H1 (cell line): ENCODE data around the gene PAF1. TPM values are rescaled to one million over a fixed set of nuclear protein-coding genes. Genes with fewer than 3 reads are reported as not detected.

Source experiments
- CTCF ChIA-PET: fragments of 300-600 bp; sonication (Branson Sonifier 250); formaldehyde crosslinking; loops from one replicate; lab custom pipeline; 2021; ENCODE audit not compliant: partially characterized antibody; lab: Charles Lee
- POLR2A ChIA-PET: fragments of 300-600 bp; sonication (Branson Sonifier 250); formaldehyde crosslinking; loops from one replicate; lab custom pipeline; 2021; ENCODE audit warnings: inconsistent platforms; ENCODE audit not compliant: partially characterized antibody; lab: Charles Lee
- DNase-seq, 2 experiments: peaks; one replicate each; pipeline versions ENCODE4 v3.0.0 to v3.0.0-alpha.2; 2010 to 2022; ENCODE audit warnings: low spot score in 2 of 2, low read depth in 1 of 2, mixed read lengths in 1 of 2
- FAIRE-seq: peaks from 2 replicates; lab custom pipeline; 2011; peaks lifted over from hg19 to GRCh38; lab: Jason Lieb, UNC
- H2AFZ ChIP-seq: 2 replicates; pipeline ENCODE4 v1.8.1; 2012; ENCODE audit warnings: low read length, inconsistent platforms
- H2AK5ac ChIP-seq: 2 replicates; pipeline ENCODE4 v1.6.1; 2013; ENCODE audit warnings: low read depth, low read length
- H2BK120ac ChIP-seq: replicated peaks from 2 replicates; pipeline ENCODE3; 2013; ENCODE audit warnings: low read depth, low read length, inconsistent platforms
- H2BK12ac ChIP-seq: 2 replicates; pipeline ENCODE4 v1.6.1; 2013; ENCODE audit warnings: low read depth, low read length
- H2BK15ac ChIP-seq: 2 replicates; pipeline ENCODE4 v1.6.1; 2013; ENCODE audit warnings: low read length
- H2BK20ac ChIP-seq: 2 replicates; pipeline ENCODE4 v1.6.1; 2013; ENCODE audit warnings: low read length
- H2BK5ac ChIP-seq: 2 replicates; pipeline ENCODE4 v1.6.1; 2013; ENCODE audit warnings: low read depth, low read length
- H3K14ac ChIP-seq: 2 replicates; pipeline ENCODE4 v1.6.1; 2013; ENCODE audit warnings: inconsistent platforms; ENCODE audit not compliant: insufficient read length
- H3K18ac ChIP-seq: 2 replicates; pipeline ENCODE4 v1.6.1; 2013; ENCODE audit warnings: low read length; ENCODE audit errors: extremely low read depth
- H3K23ac ChIP-seq: 2 replicates; pipeline ENCODE4 v1.6.1; 2013; ENCODE audit warnings: inconsistent platforms; ENCODE audit not compliant: insufficient read length
- H3K23me2 ChIP-seq: 2 replicates; pipeline ENCODE4 v1.6.1; 2013; ENCODE audit warnings: low read depth, low read length
- H3K27ac ChIP-seq: 2 replicates; pipeline ENCODE4 v1.6.1; 2011; ENCODE audit warnings: low read depth, low read length, inconsistent platforms
- H3K27me3 ChIP-seq, 4 experiments: replicated peaks in 1 of 4; 1 replicate in 1 of 4; 2 replicates in 3 of 4; pipeline versions ENCODE4 v1.6.1 to v1.8.1; 2011 to 2013; ENCODE audit warnings: low read length in 3 of 4, mild to moderate bottlenecking in 3 of 4, inconsistent platforms in 2 of 4, mixed read lengths in 2 of 4, moderate library complexity in 1 of 4; ENCODE audit not compliant: control insufficient read depth in 3 of 4, insufficient read depth in 3 of 4; ENCODE audit errors: extremely low read depth in 1 of 4
- H3K36me3 ChIP-seq, 4 experiments: 2 replicates each; pipeline versions ENCODE4 v1.6.1 to v1.8.1; 2011 to 2013; ENCODE audit warnings: mild to moderate bottlenecking in 4 of 4, low read length in 3 of 4, moderate library complexity in 2 of 4, control low read depth in 1 of 4, inconsistent platforms in 1 of 4; ENCODE audit not compliant: insufficient read depth in 4 of 4, control insufficient read depth in 2 of 4
- H3K4ac ChIP-seq: replicated peaks from 2 replicates; pipeline ENCODE3; 2013; ENCODE audit warnings: low read length, low read depth, mixed read lengths, inconsistent platforms; ENCODE audit not compliant: insufficient read length
- H3K4me1 ChIP-seq, 4 experiments: replicated peaks in 1 of 4; 1 replicate in 1 of 4; 2 replicates in 3 of 4; pipeline versions ENCODE4 v1.6.1 to v1.8.1; 2011 to 2013; ENCODE audit warnings: low read length in 3 of 4, inconsistent platforms in 2 of 4, mixed read lengths in 1 of 4; ENCODE audit not compliant: insufficient read depth in 4 of 4, control insufficient read depth in 3 of 4
- H3K4me2 ChIP-seq, 2 experiments: 2 replicates each; pipeline versions ENCODE4 v1.6.1 to v1.8.1; 2011 to 2013; ENCODE audit warnings: low read depth in 2 of 2, low read length in 2 of 2, control low read depth in 1 of 2, inconsistent platforms in 1 of 2, mild to moderate bottlenecking in 1 of 2; ENCODE audit not compliant: insufficient read depth in 1 of 2
- H3K4me3 ChIP-seq, 4 experiments: fragments of 200-600, 300-600 bp in 1 of 4; sonication (generic), shearing (Covaris generic), sonication (Bioruptor Twin) in 1 of 4; 2 replicates each; pipeline versions ENCODE4 v1.5.1 to v1.8.1; 2011 to 2016; ENCODE audit warnings: low read length in 4 of 4, low read depth in 3 of 4, control low read depth in 2 of 4, inconsistent platforms in 2 of 4, mild to moderate bottlenecking in 2 of 4, mixed read lengths in 1 of 4, moderate library complexity in 1 of 4; ENCODE audit not compliant: insufficient read depth in 2 of 4; ENCODE audit errors: extremely low read depth in 1 of 4
- H3K56ac ChIP-seq: replicated peaks from 2 replicates; pipeline ENCODE3; 2013; ENCODE audit warnings: low read depth, mild to moderate bottlenecking, mixed read lengths, low read length, inconsistent platforms; ENCODE audit not compliant: insufficient read length
- H3K79me1 ChIP-seq: 2 replicates; pipeline ENCODE4 v1.6.1; 2013; ENCODE audit warnings: low read depth, low read length, control low read depth
- H3K79me2 ChIP-seq, 2 experiments: 2 replicates each; pipeline versions ENCODE4 v1.6.1 to v1.8.1; 2012 to 2013; ENCODE audit warnings: low read length in 2 of 2, mild to moderate bottlenecking in 2 of 2, inconsistent platforms in 1 of 2; ENCODE audit not compliant: insufficient read depth in 2 of 2, control insufficient read depth in 1 of 2
- H3K9ac ChIP-seq, 4 experiments: replicated peaks in 1 of 4; 1 replicate in 1 of 4; 2 replicates in 3 of 4; pipeline versions ENCODE4 v1.6.1 to v1.8.1; 2011 to 2013; ENCODE audit warnings: low read depth in 3 of 4, low read length in 3 of 4, control low read depth in 2 of 4, mild to moderate bottlenecking in 2 of 4, moderate library complexity in 2 of 4, inconsistent platforms in 1 of 4; ENCODE audit errors: extremely low read depth in 1 of 4
- H3K9me3 ChIP-seq, 2 experiments: 2 replicates each; pipeline versions ENCODE4 v1.6.1 to v1.8.1; 2012 to 2013; ENCODE audit warnings: mild to moderate bottlenecking in 2 of 2, moderate library complexity in 2 of 2, control low read depth in 1 of 2, inconsistent platforms in 1 of 2, low read depth in 1 of 2, low read length in 1 of 2, mixed read lengths in 1 of 2; ENCODE audit not compliant: insufficient read depth in 2 of 2
- H4K20me1 ChIP-seq, 2 experiments: replicated peaks in 1 of 2; 2 replicates each; pipeline versions ENCODE3 to v1.8.1; 2011 to 2013; ENCODE audit warnings: inconsistent platforms in 2 of 2, low read length in 2 of 2, mild to moderate bottlenecking in 1 of 2; ENCODE audit not compliant: insufficient read depth in 2 of 2, control insufficient read depth in 1 of 2
- H4K5ac ChIP-seq: 2 replicates; pipeline ENCODE4 v1.6.1; 2013; ENCODE audit warnings: low read length, low read depth, mixed read lengths, inconsistent platforms; ENCODE audit not compliant: insufficient read length
- H4K8ac ChIP-seq: 2 replicates; pipeline ENCODE4 v1.8.0; 2013; ENCODE audit warnings: mild to moderate bottlenecking, moderate library complexity, low read length, inconsistent platforms; ENCODE audit not compliant: insufficient read depth; ENCODE audit errors: extremely low read depth
- H4K91ac ChIP-seq: replicated peaks from 2 replicates; pipeline ENCODE3; 2013; ENCODE audit warnings: low read length, mixed read lengths, inconsistent platforms; ENCODE audit not compliant: insufficient read length
- CEBPB ChIP-seq: IDR thresholded peaks from 2 replicates; pipeline ENCODE4 v1.6.1; 2012; ENCODE audit warnings: low read depth, low read length
- E2F6 ChIP-seq: IDR thresholded peaks from 2 replicates; pipeline ENCODE4 v1.6.1; 2012; ENCODE audit warnings: inconsistent platforms
- FOSL1 ChIP-seq: IDR thresholded peaks from 2 replicates; pipeline ENCODE4 v1.6.1; 2011; ENCODE audit warnings: mild to moderate bottlenecking, low read depth, low read length, moderate library complexity; ENCODE audit not compliant: insufficient read depth
- POLR2A ChIP-seq, 2 experiments: IDR thresholded peaks; 1 replicate in 1 of 2; 2 replicates in 1 of 2; pipeline ENCODE4 v1.6.1; 2011; ENCODE audit warnings: low read depth in 2 of 2, low read length in 2 of 2, mild to moderate bottlenecking in 2 of 2; ENCODE audit errors: control extremely low read depth in 1 of 2
- POLR2AphosphoS5 ChIP-seq: IDR thresholded peaks from 2 replicates; pipeline ENCODE4 v1.6.1; 2011; ENCODE audit warnings: low read depth, low read length
- RNF2 ChIP-seq: fragments of 200-900, 300-1000 bp; sonication (generic); IDR thresholded peaks from 2 replicates; pipeline ENCODE4 v1.7.1; 2016; ENCODE audit warnings: borderline replicate concordance, low read depth, mild to moderate bottlenecking, antibody characterized with exemption, low read length; ENCODE audit not compliant: poor library complexity, severe bottlenecking; ENCODE audit errors: missing control alignments
- TAF7 ChIP-seq: optimal IDR thresholded peaks from 2 replicates; pipeline ENCODE3; 2011; ENCODE audit warnings: low read depth, mild to moderate bottlenecking, inconsistent platforms, low read length, moderate library complexity, borderline replicate concordance
- WGBS, 2 experiments: shearing (Covaris generic) in 1 of 2; methylation state at CpG; one replicate each; pipeline versions ENCODE4 v1.1.6 to v1.1.7; 2013 to 2015; ENCODE audit warnings: low lambda C conversion rate in 2 of 2, mixed read lengths in 2 of 2, inconsistent platforms in 1 of 2, low coverage in 1 of 2, missing lambda C conversion rate in 1 of 2; ENCODE audit not compliant: insufficient replicate concordance in 2 of 2, insufficient coverage in 1 of 2, insufficient read length in 1 of 2; ENCODE audit errors: extremely low coverage in 1 of 2, missing lambda C conversion rate in 1 of 2; 5-methylcytosine and 5-hydroxymethylcytosine counted together
- polyA plus RNA-seq, 7 experiments: library from polyadenylated mRNA; depleted of rRNA in 3 of 7; stranded (reverse) in 5 of 7; unstranded in 2 of 7; fragments of >200 nt in 5 of 7; fragments of 200-250 nt in 2 of 7; gene quantifications; 1 replicate in 5 of 7; 2 replicates in 1 of 7; 4 replicates in 1 of 7; pipeline versions ENCODE4 v1.2.1 to v1.2.3, GENCODE V29; 2011 to 2013; ENCODE audit warnings: missing spikeins in 2 of 7, mixed read lengths in 2 of 7
- total RNA-seq: library from RNA; stranded (reverse); fragmentation: NEBNext Ultra II Directional; extraction: Animal tissue kit (Norgen Biotek cat#: 25700); gene quantifications from 2 replicates; pipeline ENCODE4 v1.2.1, GENCODE V29; 2021
- TF ChIP-seq, protein P1 (sequence below): IDR thresholded peaks from 2 replicates; pipeline ENCODE4 v1.6.1; 2011; ENCODE audit warnings: low read length, improper control_type of control experiment

Gene PAF1
- total and polyA plus RNA-seq, 2 of the 8 experiments (the other 6 are each of a cell fraction or from before 2014, with no cell fraction given): 31.4 to 58.6 TPM

DNA sequence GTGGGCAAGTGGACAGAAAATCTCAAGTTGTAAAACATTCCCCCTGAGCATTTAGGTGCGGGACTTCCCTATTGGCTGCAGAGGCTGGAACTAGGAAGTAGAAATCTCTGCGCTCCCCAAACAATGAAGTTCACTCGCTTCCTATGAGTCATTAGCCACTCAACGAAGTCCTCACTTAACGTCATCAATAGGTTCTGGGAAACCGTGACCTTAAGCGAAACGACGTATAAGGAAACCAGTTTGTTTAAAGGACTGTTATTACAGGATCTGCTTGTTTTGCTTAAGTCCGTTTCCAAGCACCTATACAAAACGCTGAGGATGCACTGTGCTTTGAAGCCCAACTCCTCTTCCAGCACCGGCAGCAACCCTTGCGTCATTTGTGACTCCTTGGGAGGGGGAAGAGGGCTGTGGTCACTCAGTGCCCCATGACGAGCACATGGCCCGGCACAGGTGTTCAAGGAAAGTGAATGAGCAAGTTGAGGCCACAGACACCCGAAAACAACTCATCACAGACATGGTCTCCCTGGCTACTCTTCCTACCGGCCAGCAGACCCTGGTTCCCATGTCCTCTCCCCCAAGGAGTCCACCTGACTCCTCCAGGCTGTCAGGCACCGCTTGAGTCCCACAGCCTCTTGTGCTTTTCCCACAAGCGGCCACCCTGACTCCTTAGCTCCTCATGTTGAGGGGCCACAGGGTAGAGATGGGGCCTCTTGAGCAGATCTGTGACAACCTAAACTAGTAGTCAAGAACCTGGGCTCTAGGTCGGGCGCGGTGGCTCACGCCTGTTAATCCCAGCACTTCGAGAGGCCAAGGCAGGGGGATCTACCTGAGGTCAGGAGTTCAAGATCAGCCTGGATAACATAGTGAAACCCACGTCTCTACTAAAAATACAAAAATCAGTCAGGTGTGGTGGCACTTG is 40.0 kb upstream of the PAF1 start:
- H3K56ac ChIP-seq: no peak overlapping the region
- H3K4me2 ChIP-seq: no peak overlapping the region
- H2AFZ ChIP-seq: no peak overlapping the region
- H3K79me2 ChIP-seq: peaks cover 7 to 20% of the 10 kb centered on the region in 2 experiments; a peak in 3 of 4 replicates
- H3K4ac ChIP-seq: no peak overlapping the region
- H3K27me3 ChIP-seq: no peaks in the 10 kb centered on the region; a peak in 1 of 7 replicates
- no peak overlapping the region; a peak in 1 of 7 replicates for H3K9ac ChIP-seq
- CTCF ChIA-PET: interaction anchor here (0.6 kb wide), 2 partner anchors 26 to 588 kb away, joined by 3 to 4 read pairs; no protein-coding TSS in a partner anchor
- 0 out of 2 replicates have a peak overlapping the region, but pooled peaks have one; percentile 55 for H2BK15ac ChIP-seq
- FAIRE-seq: no peak
- H3K27ac ChIP-seq: peak overlapping the region; percentile 50
- H2BK5ac ChIP-seq: peak overlapping the region; percentile 86
- no peak overlapping the region for H4K5ac ChIP-seq
- H3K23ac ChIP-seq: no peak overlapping the region
- H3K18ac ChIP-seq: peak overlapping the region; percentile 19; the same call in 1 of the 2 replicates
- H3K4me3 ChIP-seq: no peak overlapping the region
- no peaks in the 10 kb centered on the region for H3K9me3 ChIP-seq
- H2BK12ac ChIP-seq: peak overlapping the region; percentile 1
- peaks cover 21 to 30% (median 25%) of the 10 kb centered on the region in 4 experiments for H3K36me3 ChIP-seq
- WGBS, 2 experiments: 88% methylated on average over 25 of the region's 25 CpGs; no CpG with 5 or more reads in 1 of the 2 experiments
- H4K8ac ChIP-seq: peak overlapping the region; percentile 87
- peak overlapping the region; percentile 82; the same call in 1 of the 2 replicates for H2BK20ac ChIP-seq
- peaks cover 2% of the 10 kb centered on the region for H3K23me2 ChIP-seq
- H4K91ac ChIP-seq: peak overlapping the region; percentile 35
- H3K4me1 ChIP-seq: peaks cover 5 to 23% (median 13%) of the 10 kb centered on the region in 4 experiments
- H2AK5ac ChIP-seq: peak overlapping the region; percentile 2; the same call in 1 of the 2 replicates
- POLR2A ChIA-PET: interaction anchor here (0.6 to 47.8 kb wide), 6 partner anchors 7 to 132 kb away, joined by 3 to 1154 read pairs (median 92); partner anchors contain the start of genes PLEKHG2, RPS16, SUPT5H and ZFP36
- peaks cover 8% of the 10 kb centered on the region for H3K79me1 ChIP-seq
- H3K14ac ChIP-seq: no peak overlapping the region
- peaks cover 2 to 18% of the 10 kb centered on the region in 2 experiments for H4K20me1 ChIP-seq
- H2BK120ac ChIP-seq: no peak overlapping the region
- DNase-seq: peak in 1 of 2 experiments; percentile 60
- TF ChIP-seq CEBPB (peak; percentile 25; the same call in 1 of the 2 replicates), RNF2 (no peak), E2F6 (peak; percentile 72), POLR2A (IDR thresholded peaks at IDR 0.05; ENCODE audit: control extremely low read depth in 1 of 2, low read depth in 2 of 2, low read length in 2 of 2) (peak; percentile 39 to 77), FOSL1 (no peak), TAF7 (peak; percentile 37), POLR2AphosphoS5 (peak; percentile 71; the same call in 1 of the 2 replicates)
- TF ChIP-seq, protein P1, sequence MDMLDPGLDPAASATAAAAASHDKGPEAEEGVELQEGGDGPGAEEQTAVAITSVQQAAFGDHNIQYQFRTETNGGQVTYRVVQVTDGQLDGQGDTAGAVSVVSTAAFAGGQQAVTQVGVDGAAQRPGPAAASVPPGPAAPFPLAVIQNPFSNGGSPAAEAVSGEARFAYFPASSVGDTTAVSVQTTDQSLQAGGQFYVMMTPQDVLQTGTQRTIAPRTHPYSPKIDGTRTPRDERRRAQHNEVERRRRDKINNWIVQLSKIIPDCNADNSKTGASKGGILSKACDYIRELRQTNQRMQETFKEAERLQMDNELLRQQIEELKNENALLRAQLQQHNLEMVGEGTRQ: peak; percentile 27; the same call in 1 of the 2 replicates
